OCI-LY1 (cell line): ENCODE measurements around the gene COX10.
"Not testable (repeated sequence)": the region's sequence is repeated elsewhere in the genome, so short reads cannot be mapped to it uniquely, and the experiment has no call there.

Source experiments
- H2AFZ ChIP-seq: fragments of 200-600 bp; sonication (generic), shearing (Covaris generic); 2 replicates; pipeline ENCODE4 v1.6.0; 2014; ENCODE audit warnings: antibody characterized with exemption, mild to moderate bottlenecking, low read length
- H3F3A ChIP-seq: fragments of 200-600 bp; sonication (generic), shearing (Covaris generic); 2 replicates; pipeline ENCODE4 v1.6.0; 2014; ENCODE audit warnings: mild to moderate bottlenecking, antibody characterized with exemption, low read length, moderate library complexity; ENCODE audit not compliant: insufficient read depth
- H3K27ac ChIP-seq: fragments of 200-600 bp; sonication (generic); 2 replicates; pipeline ENCODE4 v1.5.1; 2014; ENCODE audit warnings: low read length, mixed run types, mild to moderate bottlenecking, low read depth; ENCODE audit not compliant: poor library complexity, severe bottlenecking
- H3K27me3 ChIP-seq: fragments of 200-600 bp; sonication (generic); 2 replicates; pipeline ENCODE4 v1.6.0; 2014; ENCODE audit warnings: antibody characterized with exemption, mild to moderate bottlenecking, low read length, moderate library complexity; ENCODE audit not compliant: insufficient read depth
- H3K36me3 ChIP-seq: fragments of 200-600 bp; sonication (generic); 2 replicates; pipeline ENCODE4 v1.6.1; 2014; ENCODE audit warnings: mild to moderate bottlenecking, antibody characterized with exemption, low read length, moderate library complexity, mixed read lengths; ENCODE audit not compliant: insufficient read depth
- H3K4me1 ChIP-seq: fragments of 200-600 bp; sonication (generic); 2 replicates; pipeline ENCODE4 v1.5.1; 2014; ENCODE audit warnings: mild to moderate bottlenecking, low read length, moderate library complexity; ENCODE audit not compliant: insufficient read depth, severe bottlenecking
- H3K4me2 ChIP-seq: fragments of 200-600 bp; sonication (generic), shearing (Covaris generic); 2 replicates; pipeline ENCODE4 v1.6.1; 2014; ENCODE audit warnings: low read length
- H3K4me3 ChIP-seq: fragments of 200-600 bp; sonication (generic); 2 replicates; pipeline ENCODE4 v1.5.1; 2014; ENCODE audit warnings: low read length, low read depth, mild to moderate bottlenecking, mixed read lengths; ENCODE audit not compliant: poor library complexity, severe bottlenecking
- H3K79me2 ChIP-seq: fragments of 200-600 bp; shearing (Covaris generic); 2 replicates; pipeline ENCODE4 v1.6.1; 2016; ENCODE audit warnings: mixed run types, low read length, mixed read lengths; ENCODE audit not compliant: insufficient read depth
- H3K9ac ChIP-seq: fragments of 200-600 bp; sonication (generic), shearing (Covaris generic); 2 replicates; pipeline ENCODE4 v1.6.1; 2014; ENCODE audit warnings: mild to moderate bottlenecking, low read length, mixed read lengths
- H3K9me2 ChIP-seq: fragments of 200-600 bp; sonication (generic), shearing (Covaris generic); 2 replicates; pipeline ENCODE4 v1.6.1; 2014; ENCODE audit warnings: low read depth, mild to moderate bottlenecking, low read length, mixed read lengths
- H3K9me3 ChIP-seq: fragments of 200-600 bp; shearing (Covaris generic); 2 replicates; pipeline ENCODE4 v1.6.1; 2014; ENCODE audit warnings: low read length, mixed read lengths
- H4K20me1 ChIP-seq: fragments of 200-600 bp; sonication (generic), shearing (Covaris generic); 2 replicates; pipeline ENCODE4 v1.6.0; 2016; ENCODE audit warnings: mild to moderate bottlenecking, low read length; ENCODE audit not compliant: insufficient read depth
- CTCF ChIP-seq: fragments of 200-600 bp; sonication (generic), shearing (Covaris generic); IDR thresholded peaks from 2 replicates; pipeline ENCODE4 v1.5.1; 2017; ENCODE audit warnings: mild to moderate bottlenecking, antibody characterized with exemption, low read length, moderate library complexity, mixed read lengths
- EZH2 ChIP-seq: fragments of 200-600 bp; sonication (generic), shearing (Covaris generic); IDR thresholded peaks from 2 replicates; pipeline ENCODE4 v1.8.0; 2017; ENCODE audit warnings: borderline replicate concordance, mixed run types, mild to moderate bottlenecking, antibody characterized with exemption, low read length, moderate library complexity, mixed read lengths

COX10 gene

GRCh38 chr17:14069251-14070021, at the start of gene COX10:
COX10 (plus strand) TSS chr17:14069504; CDS start chr17:14069606, 102 bp downstream.
- Histone ChIP-seq H3K9ac (peak within 1 kb of the TSS; percentile 94), H3K4me3 (peak within 1 kb of the TSS; percentile 96), H3F3A (no peaks in the 10 kb centered on the region), H3K9me3 (peaks cover 9% of the 10 kb centered on the region), H3K27me3 (no peaks in the 10 kb centered on the region), H3K9me2 (no peaks in the 10 kb centered on the region), H2AFZ (no peak within 1 kb of the TSS), H3K27ac (peak within 1 kb of the TSS; percentile 47), H4K20me1 (no peaks in the 10 kb centered on the region), H3K79me2 (peaks cover 67% of the 10 kb centered on the region), H3K4me2 (peak within 1 kb of the TSS; percentile 99), H3K4me1 (peaks cover 25% of the 10 kb centered on the region), H3K36me3 (peaks cover 36% of the 10 kb centered on the region)
- TF ChIP-seq CTCF (no peak), EZH2 (no peak)

DNA sequence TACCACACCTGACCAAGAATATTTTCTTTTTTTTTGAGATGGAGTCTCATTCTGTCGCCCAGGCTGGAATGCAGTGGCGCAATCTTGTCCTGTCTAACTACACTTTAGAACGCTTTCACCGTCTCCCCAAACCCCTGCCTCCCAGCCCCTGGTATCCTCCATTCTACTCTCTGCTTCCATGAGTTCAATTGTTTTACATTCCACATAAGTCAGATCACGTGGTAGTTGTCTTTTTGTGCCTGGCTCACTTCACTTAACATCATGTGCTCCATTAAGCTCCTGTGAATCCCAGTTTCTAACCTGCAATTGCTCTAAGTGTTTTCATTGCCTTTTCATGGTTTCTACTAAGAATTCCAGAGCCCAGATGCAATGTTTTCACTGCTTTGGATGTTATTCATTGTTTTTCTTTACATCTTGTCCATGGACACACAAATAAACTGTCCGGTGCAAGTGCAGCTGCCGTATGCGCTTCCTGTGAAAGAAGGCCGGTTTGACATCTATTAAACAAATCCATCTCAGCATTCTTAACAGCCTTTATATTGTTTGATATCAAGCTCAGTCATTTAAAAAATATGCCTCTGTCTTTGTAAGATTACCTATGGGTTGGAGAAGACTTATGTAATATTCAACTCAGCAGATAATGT, 47.5 kb upstream of the COX10 start:
- not testable (repeated sequence) for H3K4me1 ChIP-seq, H3K79me2 ChIP-seq, H4K20me1 ChIP-seq, H3K27ac ChIP-seq, H3F3A ChIP-seq, H3K9ac ChIP-seq, H3K9me3 ChIP-seq, H3K27me3 ChIP-seq, H3K9me2 ChIP-seq, H3K36me3 ChIP-seq, H2AFZ ChIP-seq, H3K4me3 ChIP-seq, H3K4me2 ChIP-seq

DNA sequence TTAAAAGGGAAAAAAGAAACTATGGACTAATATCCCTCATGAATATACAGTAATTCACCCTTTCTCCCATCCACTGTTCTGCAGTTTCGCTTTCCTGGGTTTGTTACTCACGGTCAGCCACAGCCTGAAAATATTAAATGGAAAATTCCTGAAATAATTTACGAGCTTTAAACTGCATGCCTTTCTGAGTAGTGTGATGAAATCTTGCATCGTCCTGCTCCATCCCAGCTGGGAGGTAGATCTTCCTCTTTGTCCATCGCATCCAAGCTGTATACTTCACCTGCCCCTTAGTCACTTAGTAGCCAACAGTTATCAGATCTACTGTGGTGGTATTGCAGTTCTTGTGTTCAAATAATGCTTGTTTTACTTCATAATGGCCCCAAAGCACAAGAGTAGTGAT, 39.5 kb upstream of the COX10 start:
- not testable (repeated sequence) for H3K4me1 ChIP-seq, H3K27me3 ChIP-seq, H3K4me3 ChIP-seq, H3K9ac ChIP-seq, H3K27ac ChIP-seq, H3K4me2 ChIP-seq, H3K9me3 ChIP-seq, H2AFZ ChIP-seq, H3K79me2 ChIP-seq, H4K20me1 ChIP-seq, H3F3A ChIP-seq, H3K9me2 ChIP-seq
- peaks cover 41% of the 10 kb centered on the region for H3K36me3 ChIP-seq

GRCh38 chr17:14032234-14032633, 37.1 kb upstream of the COX10 start:
- Histone ChIP-seq H3K36me3 (peaks cover 41% of the 10 kb centered on the region), H3F3A (no peaks in the 10 kb centered on the region), H3K27me3 (no peaks in the 10 kb centered on the region), H3K4me2 (no peak overlapping the region), H3K27ac (no peak overlapping the region), H2AFZ (no peak overlapping the region), H3K9me2 (no peaks in the 10 kb centered on the region), H3K4me3 (no peak overlapping the region), H3K79me2 (no peaks in the 10 kb centered on the region), H3K9me3 (no peaks in the 10 kb centered on the region), H3K9ac (no peak overlapping the region), H3K4me1 (no peaks in the 10 kb centered on the region), H4K20me1 (no peaks in the 10 kb centered on the region)
- TF ChIP-seq EZH2 (no peak), CTCF (no peak)
